ENCODE data around the gene NME3. TPM values are rescaled to one million over a fixed set of nuclear protein-coding genes. Genes with fewer than 3 reads are reported as not detected.
"Not testable (repeated sequence)": the region's sequence is repeated elsewhere in the genome, so short reads cannot be mapped to it uniquely, and the experiment has no call there.

NME3 gene
- total and polyA plus RNA-seq, 2 of the 13 experiments (the other 11 are each of a cell fraction or from before 2014, with no cell fraction given), result 10.4 to 15.9 TPM

DNA sequence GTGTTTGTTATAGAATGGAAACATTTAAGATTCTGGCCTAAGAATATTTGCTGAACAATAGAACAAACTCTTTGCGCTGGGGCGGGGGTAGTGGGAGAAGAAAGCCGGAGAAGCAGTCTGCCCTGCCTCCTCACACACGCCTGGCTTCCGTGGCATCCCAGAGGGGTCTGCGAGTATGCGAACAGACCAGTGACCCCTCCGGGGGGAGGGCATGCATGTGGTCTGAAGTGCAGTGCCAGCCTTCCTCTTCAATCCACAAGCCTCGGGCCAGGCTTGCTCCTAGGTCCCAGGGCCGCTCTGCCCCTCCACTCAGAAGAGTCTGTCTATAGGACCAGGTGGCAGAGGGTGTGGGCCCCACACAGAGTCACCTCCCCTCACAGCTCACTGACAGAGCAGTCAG is 36.3 kb upstream of the NME3 start (continued):
- TF ChIP-seq, protein P1, sequence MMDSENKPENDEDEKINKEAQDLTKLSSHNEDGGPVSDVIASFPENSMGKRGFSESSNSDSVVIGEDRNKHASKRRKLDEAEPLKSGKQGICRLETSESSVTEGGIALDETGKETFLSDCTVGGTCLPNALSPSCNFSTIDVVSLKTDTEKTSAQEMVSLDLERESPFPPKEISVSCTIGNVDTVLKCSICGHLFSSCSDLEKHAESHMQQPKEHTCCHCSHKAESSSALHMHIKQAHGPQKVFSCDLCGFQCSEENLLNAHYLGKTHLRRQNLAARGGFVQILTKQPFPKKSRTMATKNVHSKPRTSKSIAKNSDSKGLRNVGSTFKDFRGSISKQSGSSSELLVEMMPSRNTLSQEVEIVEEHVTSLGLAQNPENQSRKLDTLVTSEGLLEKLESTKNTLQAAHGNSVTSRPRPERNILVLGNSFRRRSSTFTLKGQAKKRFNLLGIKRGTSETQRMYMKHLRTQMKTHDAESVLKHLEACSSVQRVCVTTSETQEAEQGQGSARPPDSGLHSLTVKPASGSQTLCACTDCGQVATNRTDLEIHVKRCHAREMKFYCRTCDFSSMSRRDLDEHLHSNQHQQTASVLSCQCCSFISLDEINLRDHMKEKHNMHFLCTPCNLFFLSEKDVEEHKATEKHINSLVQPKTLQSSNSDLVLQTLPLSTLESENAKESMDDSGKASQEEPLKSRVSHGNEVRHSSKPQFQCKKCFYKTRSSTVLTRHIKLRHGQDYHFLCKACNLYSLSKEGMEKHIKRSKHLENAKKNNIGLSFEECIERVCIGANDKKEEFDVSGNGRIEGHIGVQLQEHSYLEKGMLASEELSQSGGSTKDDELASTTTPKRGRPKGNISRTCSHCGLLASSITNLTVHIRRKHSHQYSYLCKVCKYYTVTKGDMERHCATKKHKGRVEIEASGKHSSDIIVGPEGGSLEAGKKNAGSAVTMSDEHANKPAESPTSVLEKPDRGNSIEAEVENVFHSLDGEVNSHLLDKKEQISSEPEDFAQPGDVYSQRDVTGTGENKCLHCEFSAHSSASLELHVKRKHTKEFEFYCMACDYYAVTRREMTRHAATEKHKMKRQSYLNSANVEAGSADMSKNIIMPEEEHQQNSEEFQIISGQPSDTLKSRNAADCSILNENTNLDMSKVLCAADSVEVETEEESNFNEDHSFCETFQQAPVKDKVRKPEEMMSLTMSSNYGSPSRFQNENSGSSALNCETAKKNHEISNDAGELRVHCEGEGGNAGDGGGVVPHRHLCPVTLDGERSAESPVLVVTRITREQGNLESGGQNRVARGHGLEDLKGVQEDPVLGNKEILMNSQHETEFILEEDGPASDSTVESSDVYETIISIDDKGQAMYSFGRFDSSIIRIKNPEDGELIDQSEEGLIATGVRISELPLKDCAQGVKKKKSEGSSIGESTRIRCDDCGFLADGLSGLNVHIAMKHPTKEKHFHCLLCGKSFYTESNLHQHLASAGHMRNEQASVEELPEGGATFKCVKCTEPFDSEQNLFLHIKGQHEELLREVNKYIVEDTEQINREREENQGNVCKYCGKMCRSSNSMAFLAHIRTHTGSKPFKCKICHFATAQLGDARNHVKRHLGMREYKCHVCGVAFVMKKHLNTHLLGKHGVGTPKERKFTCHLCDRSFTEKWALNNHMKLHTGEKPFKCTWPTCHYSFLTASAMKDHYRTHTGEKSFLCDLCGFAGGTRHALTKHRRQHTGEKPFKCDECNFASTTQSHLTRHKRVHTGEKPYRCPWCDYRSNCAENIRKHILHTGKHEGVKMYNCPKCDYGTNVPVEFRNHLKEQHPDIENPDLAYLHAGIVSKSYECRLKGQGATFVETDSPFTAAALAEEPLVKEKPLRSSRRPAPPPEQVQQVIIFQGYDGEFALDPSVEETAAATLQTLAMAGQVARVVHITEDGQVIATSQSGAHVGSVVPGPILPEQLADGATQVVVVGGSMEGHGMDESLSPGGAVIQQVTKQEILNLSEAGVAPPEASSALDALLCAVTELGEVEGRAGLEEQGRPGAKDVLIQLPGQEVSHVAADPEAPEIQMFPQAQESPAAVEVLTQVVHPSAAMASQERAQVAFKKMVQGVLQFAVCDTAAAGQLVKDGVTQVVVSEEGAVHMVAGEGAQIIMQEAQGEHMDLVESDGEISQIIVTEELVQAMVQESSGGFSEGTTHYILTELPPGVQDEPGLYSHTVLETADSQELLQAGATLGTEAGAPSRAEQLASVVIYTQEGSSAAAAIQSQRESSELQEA (CRISPR knock-in tag; IDR thresholded peaks at IDR 0.05; ENCODE audit: not compliant biosample characterization), result no peak
- TF ChIP-seq ZNF713 (CRISPR knock-in tag; IDR thresholded peaks at IDR 0.05), result no peak
- no peak for TF ChIP-seq SMARCE1 (IDR thresholded peaks at IDR 0.05; ENCODE audit: borderline replicate concordance)
- no peak for TF ChIP-seq YEATS2 (CRISPR knock-in tag; IDR thresholded peaks at IDR 0.05; ENCODE audit: borderline replicate concordance)

DNA sequence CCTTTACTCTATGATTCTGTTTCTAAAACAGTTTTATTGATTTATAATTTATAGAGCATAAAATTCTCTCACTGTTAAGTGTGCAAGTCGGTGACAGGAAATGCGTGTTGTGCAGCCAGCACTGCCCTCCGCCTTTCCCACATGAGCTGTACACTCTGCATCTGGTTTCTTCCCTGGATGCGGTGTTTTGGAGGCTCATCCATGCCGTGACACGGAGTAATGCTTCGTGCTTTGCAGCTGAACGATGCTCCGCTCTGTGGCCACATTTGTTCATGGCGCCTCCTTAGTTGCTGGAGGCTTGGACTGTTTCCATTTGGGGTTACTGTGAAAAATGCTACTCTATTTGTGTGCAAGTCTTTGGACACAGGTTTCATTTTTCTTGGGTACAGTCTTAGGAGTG is 29.4 kb upstream of the NME3 start:
- no peak for FAIRE-seq
- in situ Hi-C loops (cut with HindIII; ENCODE audit: extremely low pct_ligation_motif_present, low pct_unique_long_range_greater_than_20kb) (no loop called here), intact Hi-C loops (cut with micrococcal nuclease; ENCODE audit: unreplicated experiment) (no loop called here)
- Histone ChIP-seq H3K4me3 (replicated peaks in 1 of 3; ENCODE audit: insufficient read depth in 1 of 3, low read depth in 2 of 3, low read length in 3 of 3) (no peak overlapping the region), H3K36me3 (replicated peaks in 1 of 2; ENCODE audit: control insufficient read depth in 1 of 2, insufficient read depth in 2 of 2, low read length in 2 of 2) (no peaks in the 10 kb centered on the region), H2AFZ (ENCODE audit: low read length) (no peak overlapping the region), H3K4me1 (ENCODE audit: insufficient read depth, low read length) (no peaks in the 10 kb centered on the region), H4K20me1 (ENCODE audit: insufficient read depth, low read length) (no peaks in the 10 kb centered on the region), H3K27ac (ENCODE audit: extremely low read length, insufficient read depth, low read length) (no peak overlapping the region), H3K79me2 (ENCODE audit: insufficient read depth, low read length) (no peaks in the 10 kb centered on the region), H3K9me3 (ENCODE audit: low read length) (peaks cover 24% of the 10 kb centered on the region), H3K9ac (ENCODE audit: insufficient read depth, low read depth, low read length) (no peak overlapping the region), H3K4me2 (ENCODE audit: low read depth, low read length) (no peak overlapping the region), H3K27me3 (ENCODE audit: control insufficient read depth in 1 of 2, insufficient read depth in 2 of 2, low read length in 2 of 2) (no peaks in the 10 kb centered on the region)
- POLR2A ChIA-PET, result interaction anchor here (1.1 to 1.2 kb wide), 2 partner anchors 13 to 18 kb away, joined by 3 read pairs; partner anchors contain the start of genes NUBP2 and SPSB3
- BruUV-seq (replicated peaks), result no TSS peak
- CTCF ChIA-PET (ENCODE audit: low intra/inter-chr PET ratio, low total read pairs), result no interaction called here
- WGBS (ENCODE audit: low lambda C conversion rate), result 89% methylated on average over 10 of the region's 10 CpGs
- no peak for TF ChIP-seq WIZ (CRISPR knock-in tag; IDR thresholded peaks at IDR 0.05)
- TF ChIP-seq ZNF260 (CRISPR knock-in tag; IDR thresholded peaks at IDR 0.05; ENCODE audit: borderline replicate concordance, low read depth), result no peak
- TF ChIP-seq, protein P2, sequence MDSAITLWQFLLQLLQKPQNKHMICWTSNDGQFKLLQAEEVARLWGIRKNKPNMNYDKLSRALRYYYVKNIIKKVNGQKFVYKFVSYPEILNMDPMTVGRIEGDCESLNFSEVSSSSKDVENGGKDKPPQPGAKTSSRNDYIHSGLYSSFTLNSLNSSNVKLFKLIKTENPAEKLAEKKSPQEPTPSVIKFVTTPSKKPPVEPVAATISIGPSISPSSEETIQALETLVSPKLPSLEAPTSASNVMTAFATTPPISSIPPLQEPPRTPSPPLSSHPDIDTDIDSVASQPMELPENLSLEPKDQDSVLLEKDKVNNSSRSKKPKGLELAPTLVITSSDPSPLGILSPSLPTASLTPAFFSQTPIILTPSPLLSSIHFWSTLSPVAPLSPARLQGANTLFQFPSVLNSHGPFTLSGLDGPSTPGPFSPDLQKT (CRISPR knock-in tag; IDR thresholded peaks at IDR 0.05; ENCODE audit: borderline replicate concordance), result no peak
- ATAC-seq, result no peak
- DNase-seq (ENCODE audit: low spot score), result no peak

GRCh38 chr16:1799263-1799662 is 27.9 kb upstream of the NME3 start:
- H2AFZ ChIP-seq (ENCODE audit: low read length); H3K36me3 ChIP-seq (replicated peaks in 1 of 2; ENCODE audit: control insufficient read depth in 1 of 2, insufficient read depth in 2 of 2, low read length in 2 of 2); FAIRE-seq; H3K9ac ChIP-seq (ENCODE audit: insufficient read depth, low read depth, low read length); DNase-seq (ENCODE audit: low spot score); H3K27ac ChIP-seq (ENCODE audit: extremely low read length, insufficient read depth, low read length); H3K4me3 ChIP-seq (replicated peaks in 1 of 3; ENCODE audit: insufficient read depth in 1 of 3, low read depth in 2 of 3, low read length in 3 of 3); H4K20me1 ChIP-seq (ENCODE audit: insufficient read depth, low read length); POLR2A ChIA-PET; H3K79me2 ChIP-seq (ENCODE audit: insufficient read depth, low read length); BruUV-seq (replicated peaks); ATAC-seq; in situ Hi-C loops (cut with HindIII; ENCODE audit: extremely low pct_ligation_motif_present, low pct_unique_long_range_greater_than_20kb); H3K4me2 ChIP-seq (ENCODE audit: low read depth, low read length); CTCF ChIA-PET (ENCODE audit: low intra/inter-chr PET ratio, low total read pairs); H3K27me3 ChIP-seq (ENCODE audit: control insufficient read depth in 1 of 2, insufficient read depth in 2 of 2, low read length in 2 of 2); intact Hi-C loops (cut with micrococcal nuclease; ENCODE audit: unreplicated experiment): not testable (repeated sequence)
- Histone ChIP-seq H3K9me3 (ENCODE audit: low read length) (peaks cover 24% of the 10 kb centered on the region), H3K4me1 (ENCODE audit: insufficient read depth, low read length) (peaks cover 14% of the 10 kb centered on the region)
- WGBS (ENCODE audit: low lambda C conversion rate), result 84% methylated on average over 3 of the region's 5 CpGs

Measured in HepG2 (cell line).